ENCODE measurements around the gene ST8SIA2.

DNA sequence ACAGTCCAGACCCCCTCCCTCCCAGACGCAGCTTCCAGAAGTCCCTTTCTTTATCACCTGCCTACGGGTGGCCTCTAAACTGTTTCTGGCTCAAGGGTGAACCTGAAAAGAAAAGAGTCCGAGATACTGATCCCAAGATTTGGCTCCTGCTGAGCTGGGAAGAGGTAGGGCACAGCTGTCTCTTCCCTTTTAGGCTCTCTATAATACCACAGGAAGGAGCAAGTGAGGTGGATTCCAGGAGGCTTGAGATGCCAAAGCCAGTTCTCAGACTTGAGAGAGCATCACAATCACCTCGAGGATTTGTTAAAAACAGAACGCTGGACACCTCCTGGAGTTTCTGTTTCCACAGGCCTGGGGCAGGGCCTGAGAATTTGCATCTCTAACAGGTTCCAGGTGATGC is 12.3 kb downstream of the ST8SIA2 start:
- TF ChIP-seq CTCF (IDR thresholded peaks at IDR 0.05) = no peak
- TF ChIP-seq POLR2A (IDR thresholded peaks at IDR 0.05) = no peak
